GM23338 (cell line): ENCODE measurements around the gene KLHL25. TPM values are rescaled to one million over a fixed set of nuclear protein-coding genes. Genes with fewer than 3 reads are reported as not detected.

ENCODE experiments used
- ATAC-seq: fragments of 200-7000 bp; cut with Tn5 transposase; 3 replicates; pipeline ENCODE4 v1.9.1; 2020
- DNase-seq: peaks from one replicate; pipeline ENCODE4 v3.0.0-alpha.2; 2015; ENCODE audit warnings: low spot score
- H2AFZ ChIP-seq: fragments of 200-600 bp; sonication (generic); 2 replicates; pipeline ENCODE4 v1.8.0; 2016; ENCODE audit warnings: antibody characterized with exemption, mild to moderate bottlenecking, moderate library complexity
- H3F3A ChIP-seq: fragments of 200-600 bp; sonication (generic); replicated peaks from 2 replicates; pipeline ENCODE4 v1.8.0; 2017; ENCODE audit warnings: antibody characterized with exemption, mixed run types, low read depth
- H3K27ac ChIP-seq: fragments of 200-600 bp; sonication (generic); 2 replicates; pipeline ENCODE4 v1.6.1; 2016; ENCODE audit warnings: low read depth
- H3K27me3 ChIP-seq: fragments of 200-600 bp; sonication (generic); 2 replicates; pipeline ENCODE4 v1.8.0; 2016; ENCODE audit warnings: mild to moderate bottlenecking, mixed run types, moderate library complexity; ENCODE audit not compliant: insufficient read depth
- H3K36me3 ChIP-seq: fragments of 200-600 bp; sonication (generic); 2 replicates; pipeline ENCODE4 v1.8.0; 2016; ENCODE audit warnings: mild to moderate bottlenecking; ENCODE audit not compliant: insufficient read depth
- H3K4me1 ChIP-seq: fragments of 200-600 bp; sonication (generic); 2 replicates; pipeline ENCODE4 v1.8.0; 2016; ENCODE audit warnings: mild to moderate bottlenecking, moderate library complexity; ENCODE audit not compliant: insufficient read depth
- H3K4me2 ChIP-seq: fragments of 200-600 bp; sonication (generic); 2 replicates; pipeline ENCODE4 v1.7.1; 2017; ENCODE audit warnings: mixed run types
- H3K4me3 ChIP-seq: fragments of 200-600 bp; sonication (generic); 2 replicates; pipeline ENCODE4 v1.6.1; 2016; ENCODE audit warnings: mixed run types
- H3K79me2 ChIP-seq: fragments of 200-600 bp; sonication (generic); replicated peaks from 2 replicates; pipeline ENCODE4 v1.8.0; 2017; ENCODE audit warnings: mild to moderate bottlenecking; ENCODE audit not compliant: insufficient read depth
- H3K9me2 ChIP-seq: fragments of 200-600 bp; sonication (generic); 2 replicates; pipeline ENCODE4 v1.8.0; 2017; ENCODE audit not compliant: insufficient read depth
- H4K20me1 ChIP-seq: fragments of 200-600 bp; sonication (generic); replicated peaks from 2 replicates; pipeline ENCODE4 v1.8.0; 2017; ENCODE audit warnings: mild to moderate bottlenecking; ENCODE audit not compliant: insufficient read depth
- H3K27ac Mint-ChIP-seq: 2 replicates; pipeline ENCODE4 v1.8.0; 2020; ENCODE audit warnings: inconsistent platforms, mild to moderate bottlenecking, moderate library complexity, mixed read lengths
- H3K27me3 Mint-ChIP-seq: 3 replicates; pipeline ENCODE4 v1.8.0; 2022; ENCODE audit warnings: low read depth, mild to moderate bottlenecking, moderate library complexity, mixed read lengths, inconsistent platforms; ENCODE audit not compliant: insufficient read depth, poor library complexity
- H3K36me3 Mint-ChIP-seq: 3 replicates; pipeline ENCODE4 v1.8.0; 2021; ENCODE audit warnings: low read depth, mild to moderate bottlenecking, inconsistent platforms, moderate library complexity, mixed read lengths
- H3K4me1 Mint-ChIP-seq: 3 replicates; pipeline ENCODE4 v1.8.0; 2020; ENCODE audit warnings: mild to moderate bottlenecking, inconsistent platforms, mixed read lengths
- H3K4me3 Mint-ChIP-seq: 3 replicates; pipeline ENCODE4 v1.8.0; 2021; ENCODE audit warnings: moderate library complexity, mild to moderate bottlenecking, inconsistent platforms, mixed read lengths
- H3K9me3 Mint-ChIP-seq: 3 replicates; pipeline ENCODE4 v1.8.0; 2020; ENCODE audit warnings: moderate library complexity, mild to moderate bottlenecking, inconsistent platforms, mixed read lengths
- CREB1 ChIP-seq: fragments of 250-450 bp; sonication (Bioruptor Pico); IDR thresholded peaks from 2 replicates; pipeline ENCODE4 v1.5.0; 2020; ENCODE audit warnings: low read depth, mild to moderate bottlenecking, moderate library complexity
- REST ChIP-seq: IDR thresholded peaks from one replicate; pipeline ENCODE4 v1.6.1; 2018; ENCODE audit warnings: antibody characterized with exemption; ENCODE audit not compliant: unreplicated experiment
- ZNF331 ChIP-seq: fragments of 250-450 bp; sonication (Bioruptor Pico); IDR thresholded peaks from 2 replicates; pipeline ENCODE4 v1.5.0; 2020; ENCODE audit warnings: low read depth, mild to moderate bottlenecking, moderate library complexity
- ZNF462 ChIP-seq: fragments of 250-450 bp; sonication (Bioruptor Pico); IDR thresholded peaks from 2 replicates; pipeline ENCODE4 v1.5.0; 2020; ENCODE audit warnings: mild to moderate bottlenecking, moderate library complexity
- polyA plus RNA-seq: library from polyadenylated mRNA; unstranded; fragments of >200 nt; fragmentation: Nextera tagmentation; extraction: Ambion mirVana; gene quantifications from 2 replicates; pipeline ENCODE4 v1.2.1, GENCODE V29; 2016
- total RNA-seq: library from RNA; depleted of rRNA; stranded (reverse); fragments of >200 nt; shearing (Covaris generic); gene quantifications from 2 replicates; pipeline ENCODE4 v1.2.3, GENCODE V29; 2014

The KLHL25 gene
- total and polyA plus RNA-seq, 2 experiments from 2014 or later = 5.2 to 28.5 TPM

- Mint-ChIP-seq H3K27ac (peak overlapping the region; percentile 72; the same call in 1 of the 2 replicates), H3K27me3 (peaks cover 2% of the 10 kb centered on the region)
Observed at GRCh38 chr15:85769182-85769900, 25.4 kb downstream of the KLHL25 start.

More at GRCh38 chr15:85769182-85769900, 25.4 kb downstream of the KLHL25 start:
- Histone ChIP-seq H3K27me3 (no peaks in the 10 kb centered on the region), H2AFZ (no peak overlapping the region), H3K4me3 (no peak overlapping the region), H3K79me2 (peaks cover 89% of the 10 kb centered on the region), H3K4me2 (no peak overlapping the region), H4K20me1 (peaks cover 6% of the 10 kb centered on the region; the same call in 1 of the 2 replicates), H3K36me3 (no peaks in the 10 kb centered on the region), H3K9me2 (no peaks in the 10 kb centered on the region), H3K27ac (no peak overlapping the region), H3K4me1 (no peaks in the 10 kb centered on the region; the same call in 1 of the 2 replicates), H3F3A (no peaks in the 10 kb centered on the region)
- ATAC-seq (no peak), DNase-seq (no peak)
- peaks cover 19% of the 10 kb centered on the region for H3K36me3 Mint-ChIP-seq
- no peaks in the 10 kb centered on the region for H3K9me3 Mint-ChIP-seq
- H3K4me1 Mint-ChIP-seq = peaks cover 34% of the 10 kb centered on the region
- TF ChIP-seq ZNF331 (no peak), CREB1 (no peak), ZNF462 (CRISPR knock-in tag) (no peak), REST (no peak)
- H3K4me3 Mint-ChIP-seq = no peak overlapping the region
